HG02571 (cell line): ENCODE measurements around the gene SNX2.
"Not testable (repeated sequence)": the region's sequence is repeated elsewhere in the genome, so short reads cannot be mapped to it uniquely, and the experiment has no call there.

Experiments used
- ATAC-seq: cut with Tn5 transposase; IDR thresholded peaks from one replicate; pipeline ENCODE4 v1.9.1; 2021; ENCODE audit warnings: mild to moderate bottlenecking, moderate library complexity; ENCODE audit not compliant: unreplicated experiment

SNX2 gene, protein sequence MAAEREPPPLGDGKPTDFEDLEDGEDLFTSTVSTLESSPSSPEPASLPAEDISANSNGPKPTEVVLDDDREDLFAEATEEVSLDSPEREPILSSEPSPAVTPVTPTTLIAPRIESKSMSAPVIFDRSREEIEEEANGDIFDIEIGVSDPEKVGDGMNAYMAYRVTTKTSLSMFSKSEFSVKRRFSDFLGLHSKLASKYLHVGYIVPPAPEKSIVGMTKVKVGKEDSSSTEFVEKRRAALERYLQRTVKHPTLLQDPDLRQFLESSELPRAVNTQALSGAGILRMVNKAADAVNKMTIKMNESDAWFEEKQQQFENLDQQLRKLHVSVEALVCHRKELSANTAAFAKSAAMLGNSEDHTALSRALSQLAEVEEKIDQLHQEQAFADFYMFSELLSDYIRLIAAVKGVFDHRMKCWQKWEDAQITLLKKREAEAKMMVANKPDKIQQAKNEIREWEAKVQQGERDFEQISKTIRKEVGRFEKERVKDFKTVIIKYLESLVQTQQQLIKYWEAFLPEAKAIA

DNA sequence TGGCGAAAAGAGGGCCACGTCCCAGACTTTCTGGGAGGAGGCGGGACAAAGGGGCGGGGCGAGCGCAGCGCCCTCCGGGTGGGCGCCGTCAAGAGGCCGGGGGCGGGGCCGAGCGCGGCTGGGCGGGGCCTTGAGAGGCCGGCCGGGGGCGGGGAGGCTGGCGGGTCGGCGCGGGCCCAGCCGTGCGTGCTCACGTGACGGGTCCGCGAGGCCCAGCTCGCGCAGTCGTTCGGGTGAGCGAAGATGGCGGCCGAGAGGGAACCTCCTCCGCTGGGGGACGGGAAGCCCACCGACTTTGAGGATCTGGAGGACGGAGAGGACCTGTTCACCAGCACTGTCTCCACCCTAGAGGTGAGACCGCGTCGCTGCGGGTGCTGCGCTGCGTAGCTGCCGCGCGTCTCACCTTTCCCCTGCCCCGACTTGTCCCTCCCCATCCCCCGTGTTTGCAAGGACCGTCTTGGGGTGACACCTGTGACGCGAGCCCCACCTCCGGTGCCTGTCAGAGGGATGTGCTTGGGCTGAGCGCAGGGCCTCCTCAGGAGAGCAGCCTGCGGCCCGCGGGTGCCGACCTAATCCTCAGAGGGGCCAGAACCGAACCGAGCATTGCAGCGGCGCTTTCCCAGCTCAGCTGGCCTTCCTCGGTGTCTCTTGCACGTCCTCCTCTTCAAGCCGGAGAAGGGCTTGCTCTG, at the start of gene SNX2:
SNX2 (plus strand) TSS at position 220 of the 689 bp plus-strand sequence; CDS start at position 244, 24 bp downstream.
- peak; percentile 89 for ATAC-seq

- no peak for ATAC-seq
Observed at GRCh38 chr5:122727112-122727541, 47.8 kb upstream of the SNX2 start.

DNA sequence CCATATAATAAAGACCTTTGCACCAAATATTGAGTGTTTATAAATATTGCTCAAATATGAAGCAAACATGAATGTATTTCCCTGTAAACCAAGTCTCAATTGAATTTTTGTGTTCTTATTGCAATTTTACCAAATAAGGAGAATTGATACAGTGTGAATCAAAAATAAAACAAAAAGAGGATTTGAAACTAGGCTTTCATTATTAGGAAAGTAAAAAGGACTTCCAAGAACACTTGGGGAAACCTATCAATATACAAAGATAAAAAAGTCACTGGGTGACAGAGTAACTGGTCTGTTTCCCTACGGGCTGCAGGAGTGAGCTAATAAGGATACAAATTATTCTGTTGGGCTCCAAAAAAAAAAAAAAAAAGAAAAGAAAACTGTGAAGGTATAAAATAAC, 44.8 kb upstream of the SNX2 start:
- ATAC-seq, result no peak

DNA sequence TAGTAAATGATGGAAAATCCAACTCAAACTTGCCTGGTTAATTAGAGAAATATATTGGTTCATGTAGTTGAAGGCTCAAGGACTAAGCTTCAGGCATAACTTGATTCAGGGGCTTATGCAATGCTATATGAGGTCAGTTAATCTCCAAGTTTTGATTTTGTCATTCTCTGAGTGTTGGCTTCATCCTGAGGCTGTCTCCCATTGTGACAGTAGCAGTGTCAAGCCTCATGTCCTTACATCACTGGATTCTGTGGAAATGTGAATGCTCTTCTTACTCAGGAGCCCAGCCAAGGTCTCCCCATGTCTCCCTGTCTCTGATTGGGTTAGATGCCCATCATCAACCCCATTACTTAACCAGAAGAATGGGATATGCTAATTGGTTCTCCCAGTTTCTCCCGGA, 44.4 kb upstream of the SNX2 start:
- ATAC-seq, result no peak

DNA sequence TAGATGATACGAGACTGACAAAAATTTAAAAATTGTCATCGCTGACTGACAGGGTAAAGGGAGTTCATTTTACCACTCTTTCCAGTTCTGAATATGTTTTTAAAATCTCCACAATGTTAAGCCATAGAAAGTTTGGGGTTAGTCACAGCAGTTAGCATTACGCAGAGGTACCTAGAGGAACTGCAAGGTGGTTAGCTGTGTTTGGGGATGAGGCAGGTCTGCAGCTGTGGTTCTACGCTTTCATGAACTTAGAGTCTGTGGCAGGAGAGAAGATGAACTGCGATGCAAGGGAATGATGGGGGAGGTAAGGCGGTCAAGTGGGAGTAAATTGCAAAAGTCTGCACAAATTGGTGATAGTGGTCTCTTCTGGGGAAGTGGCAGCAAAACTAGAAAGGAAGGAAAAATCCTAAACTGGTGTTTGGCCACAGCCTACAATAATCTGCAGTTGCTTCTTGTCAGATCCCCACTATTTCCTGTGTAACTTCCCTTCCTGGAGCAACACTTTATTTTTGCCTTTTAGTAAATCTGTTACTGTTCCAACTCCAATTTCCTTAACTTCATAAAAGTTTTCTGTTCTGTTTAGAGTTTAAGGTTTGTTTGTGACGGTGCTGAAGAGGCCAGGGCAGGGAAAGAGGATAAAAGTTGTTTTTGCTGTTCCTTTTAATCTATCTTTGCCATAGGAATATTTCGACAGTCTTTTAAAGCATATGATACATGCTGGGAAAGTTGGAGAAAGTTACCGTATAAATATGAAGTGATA, 38.6 kb upstream of the SNX2 start:
- ATAC-seq, result no peak

DNA sequence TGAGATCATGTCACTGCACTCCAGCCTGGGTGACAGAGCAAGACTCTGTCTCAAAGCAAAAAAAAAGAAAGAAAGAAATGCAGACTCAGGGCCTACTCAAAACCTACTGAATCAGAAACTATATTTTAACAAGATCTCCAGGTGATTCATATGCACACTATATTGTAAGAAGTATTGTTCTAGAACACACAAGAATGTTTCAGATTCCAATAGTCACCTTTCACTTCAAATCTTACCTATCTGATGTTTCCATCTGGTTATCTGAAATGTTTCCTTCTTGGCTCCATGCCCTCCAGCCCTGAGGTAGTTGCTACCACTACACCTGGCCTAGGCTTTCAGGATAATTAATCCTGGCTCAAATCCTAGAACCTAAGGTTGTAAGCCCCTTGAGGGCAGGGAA, 36.8 kb upstream of the SNX2 start:
- no peak for ATAC-seq

GRCh38 chr5:122741681-122742080, 33.2 kb upstream of the SNX2 start:
- no peak for ATAC-seq

DNA sequence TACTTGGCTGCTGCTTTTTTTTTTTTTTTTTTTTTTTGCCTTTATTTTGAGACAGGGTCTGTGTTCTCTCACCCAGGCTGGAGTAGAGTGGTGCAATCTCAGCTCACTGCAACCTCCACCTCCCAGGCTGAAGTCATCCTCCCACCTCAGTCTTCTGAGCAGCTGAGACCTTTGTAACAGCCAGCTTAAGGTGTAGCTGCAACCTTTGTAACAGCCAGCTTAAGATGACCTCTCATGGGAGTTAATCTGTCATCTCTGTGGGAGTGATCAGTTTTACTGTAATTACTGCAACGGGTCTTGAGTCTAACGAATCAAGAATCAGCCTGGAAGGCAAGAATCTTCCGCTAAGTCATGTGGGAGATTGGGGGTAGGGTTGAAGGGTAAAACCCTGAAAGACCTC, 31.6 kb upstream of the SNX2 start:
- no peak for ATAC-seq

GRCh38 chr5:122745597-122745996, 29.3 kb upstream of the SNX2 start:
- no peak for ATAC-seq

DNA sequence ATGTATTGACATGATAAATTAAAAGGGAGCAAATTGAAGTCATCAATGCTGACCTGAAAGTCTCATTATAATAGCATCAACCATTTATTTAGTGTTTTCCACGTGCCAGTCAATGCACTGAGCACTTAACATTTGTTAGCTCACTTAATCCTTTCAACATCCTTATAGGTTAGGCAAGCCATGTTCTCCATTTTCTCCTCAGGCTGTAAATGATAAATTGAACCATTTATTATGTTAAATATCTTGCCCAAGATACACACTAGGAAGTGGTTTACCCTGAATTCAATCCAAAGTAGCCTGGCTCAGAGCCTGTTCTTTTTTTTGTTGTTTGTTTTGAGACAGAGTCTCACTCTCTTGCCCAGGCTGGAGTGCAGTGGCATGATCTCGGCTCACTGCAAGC, 25.0 kb upstream of the SNX2 start:
- no peak for ATAC-seq

GRCh38 chr5:122751293-122751782, 23.5 kb upstream of the SNX2 start:
- ATAC-seq, result no peak

DNA sequence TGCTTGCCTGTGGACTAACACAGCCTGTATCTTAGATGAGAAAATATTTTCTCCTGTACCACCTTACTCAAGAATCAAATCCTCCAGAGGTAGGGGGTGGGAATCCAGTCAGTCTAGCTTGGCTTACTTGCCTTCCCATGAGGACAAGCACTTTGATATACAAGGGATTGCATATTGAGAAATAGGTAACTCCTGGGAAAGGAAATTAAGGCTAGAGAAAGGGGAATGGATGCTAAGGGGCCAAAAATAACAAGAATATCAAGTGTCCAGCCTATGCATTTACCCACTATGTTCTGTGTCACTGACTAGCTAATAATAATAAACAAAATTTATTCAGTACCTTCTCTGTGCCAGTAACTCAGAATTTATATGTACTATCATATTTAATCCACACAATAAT, 21.4 kb upstream of the SNX2 start:
- ATAC-seq, result no peak

DNA sequence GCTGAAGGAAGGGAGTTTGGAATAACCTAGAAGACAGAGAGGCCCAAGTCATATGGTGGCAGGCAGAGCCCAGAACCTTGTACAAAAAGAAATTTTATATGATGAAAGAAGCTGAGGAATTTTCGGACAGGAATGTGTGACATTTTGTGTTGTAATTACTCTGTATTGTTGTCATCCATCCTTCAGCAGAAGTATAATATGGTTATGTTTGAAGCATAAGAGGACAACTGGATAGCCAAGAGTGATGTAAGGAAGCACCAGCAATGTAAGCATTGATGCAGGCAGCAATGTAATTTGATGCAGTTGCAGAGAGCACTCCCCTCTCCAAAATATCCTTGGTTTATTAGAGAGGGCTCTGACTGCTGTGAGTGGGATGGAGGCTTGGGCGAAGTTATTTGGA, 19.1 kb upstream of the SNX2 start:
- ATAC-seq, result no peak

GRCh38 chr5:122756264-122756911, 18.5 kb upstream of the SNX2 start:
- ATAC-seq, result peak; percentile 66

GRCh38 chr5:122757285-122757684, 17.6 kb upstream of the SNX2 start:
- ATAC-seq, result no peak

DNA sequence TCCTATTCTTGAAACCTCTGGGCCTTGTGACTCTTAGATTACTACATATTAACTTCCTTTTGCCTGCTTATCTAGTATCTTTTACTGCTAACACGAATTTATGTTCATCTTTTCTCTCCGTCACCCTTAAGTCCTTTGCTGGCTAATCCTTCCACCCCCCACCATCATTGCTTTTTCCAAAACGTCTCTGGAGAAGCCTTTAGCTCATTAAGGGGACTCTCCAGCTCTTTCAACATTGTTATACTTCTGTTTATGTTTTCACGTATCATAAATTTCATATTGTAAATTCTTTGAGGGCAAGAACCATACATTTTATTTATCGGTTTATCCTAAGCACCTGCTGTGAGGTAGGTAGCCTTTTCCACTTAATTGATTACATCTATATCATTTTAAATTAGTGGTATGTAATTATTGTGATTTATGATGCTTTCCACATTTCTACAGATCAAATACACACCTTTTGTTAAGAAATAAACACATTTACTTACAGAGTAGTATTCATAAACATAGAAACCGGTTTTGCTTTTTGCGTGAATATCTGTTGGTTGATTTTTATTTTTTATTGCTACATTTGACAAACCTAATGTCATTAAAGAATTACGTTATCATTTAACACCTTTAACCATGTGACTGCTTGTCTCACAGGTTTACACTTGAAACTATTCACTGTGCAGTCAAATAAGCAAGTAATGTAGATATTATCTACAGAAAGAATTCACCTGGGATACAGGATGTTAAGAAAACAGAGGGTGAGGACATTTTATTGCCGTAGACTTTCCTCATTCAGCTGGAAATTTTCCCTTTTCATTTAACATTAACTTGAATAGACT, 15.4 kb upstream of the SNX2 start:
- ATAC-seq, result no peak

DNA sequence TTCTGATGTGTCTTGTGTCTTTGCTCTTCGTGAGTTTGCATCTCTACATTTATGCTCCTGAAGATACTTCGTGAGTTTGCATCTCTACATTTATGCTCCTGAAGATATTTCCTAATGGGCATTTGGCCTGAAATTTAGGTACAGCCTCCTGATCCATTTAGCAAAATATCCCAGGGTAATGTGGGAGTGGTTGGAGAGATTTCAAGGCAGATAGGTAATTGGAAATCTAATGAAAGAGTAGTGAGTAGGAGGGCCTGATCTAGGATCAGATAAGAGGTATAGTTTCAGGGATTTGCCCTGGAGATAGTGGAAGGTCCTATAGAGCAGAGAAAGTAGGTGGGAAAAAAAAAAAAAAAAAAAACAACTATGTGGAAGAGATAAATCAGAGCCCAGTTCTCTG, 14.6 kb upstream of the SNX2 start:
- ATAC-seq, result no peak

DNA sequence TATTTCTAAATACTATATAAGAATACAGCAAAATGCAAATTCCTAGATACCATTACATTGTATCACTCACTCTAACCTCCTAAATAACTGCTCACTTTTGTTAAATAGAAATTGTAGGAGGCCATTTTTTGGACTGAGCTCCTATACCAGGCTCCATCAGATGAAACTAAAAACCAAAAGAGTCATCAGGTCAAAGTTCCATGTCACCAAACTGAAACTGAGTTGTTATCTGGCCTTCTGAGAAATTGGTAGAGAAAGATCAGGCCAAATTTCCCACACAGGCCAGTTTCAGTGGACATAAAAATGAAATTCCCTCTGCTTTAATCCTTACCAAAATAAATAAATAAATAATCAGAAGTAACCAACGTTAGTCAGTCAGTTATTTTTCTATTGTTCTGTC, 13.8 kb upstream of the SNX2 start:
- ATAC-seq, result no peak

GRCh38 chr5:122761896-122762295, 13.0 kb upstream of the SNX2 start:
- ATAC-seq, result not testable (repeated sequence)

DNA sequence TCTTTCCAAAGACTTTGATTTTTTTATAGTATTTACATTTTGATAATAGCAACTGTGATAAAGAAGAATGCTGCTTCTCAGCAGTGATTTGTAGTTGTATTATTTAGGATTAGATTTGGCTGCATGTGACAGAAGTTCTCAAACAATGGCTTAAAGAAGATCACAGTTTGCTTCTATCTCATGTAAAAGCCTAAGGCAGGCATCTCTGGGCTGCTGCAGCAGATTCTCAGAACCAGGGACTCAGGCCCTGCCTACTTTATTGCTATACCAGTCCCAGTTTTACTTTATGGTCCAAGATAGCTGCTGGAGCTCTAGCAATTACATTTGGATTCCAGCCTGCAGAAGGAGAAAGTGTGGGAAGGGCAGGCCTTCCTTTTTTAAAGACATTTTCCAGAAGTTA, 8.8 kb upstream of the SNX2 start:
- no peak for ATAC-seq
